Testis (tissue), 3 donors: ENCODE data around the gene POLR3A. TPM values are rescaled to one million over a fixed set of nuclear protein-coding genes. Genes with fewer than 3 reads are reported as not detected.

Source experiments
- DNase-seq: peaks from one replicate; pipeline ENCODE4 v3.0.0-alpha.2; 2019
- H3K27ac ChIP-seq, 2 donors: fragments of 200-600 bp; sonication (generic); one replicate each; pipeline ENCODE4 v1.5.1; 2019
- H3K27me3 ChIP-seq: fragments of 200-600 bp; sonication (generic); one replicate; pipeline ENCODE4 v1.5.1; 2019
- H3K36me3 ChIP-seq: fragments of 200-600 bp; sonication (generic); one replicate; pipeline ENCODE4 v1.5.1; 2017; ENCODE audit warnings: low read depth; ENCODE audit errors: missing control alignments
- H3K4me1 ChIP-seq: fragments of 200-600 bp; sonication (generic); one replicate; pipeline ENCODE4 v1.5.1; 2019
- H3K4me3 ChIP-seq, 2 donors: fragments of 200-600 bp; sonication (generic); one replicate each; pipeline ENCODE4 v1.5.1; 2017 to 2019
- H3K9me3 ChIP-seq: fragments of 200-600 bp; sonication (generic); one replicate; pipeline ENCODE4 v1.5.1; 2017
- CTCF ChIP-seq, 3 experiments: fragments of 450-650 bp in 2 of 3; fragments of 200-600 bp in 1 of 3; sonication (generic) in 1 of 3; IDR thresholded peaks; one replicate each; pipeline ENCODE4 v1.5.1; 2016 to 2019; ENCODE audit warnings: antibody characterized with exemption in 3 of 3, mild to moderate bottlenecking in 2 of 3, moderate library complexity in 1 of 3
- POLR2A ChIP-seq: fragments of 450-650 bp; IDR thresholded peaks from one replicate; pipeline ENCODE4 v1.6.1; 2017; ENCODE audit warnings: antibody characterized with exemption, mild to moderate bottlenecking, moderate library complexity
- whole genome bisulfite sequencing, 2 donors: methylation state at CpG; one replicate each; pipeline ENCODE4 v1.1.5; 2018; 5-methylcytosine and 5-hydroxymethylcytosine counted together
- intact Hi-C: fragments of 100-400 bp; cut with DNase I; formaldehyde crosslinking; loops from one replicate; pipeline ENCODE4 v1.15.1; 2023; ENCODE audit warnings: low total_unique reads
- polyA plus RNA-seq: library from polyadenylated mRNA; stranded (reverse); fragments of 350-450 nt; fragmentation: Illumina TruSeq; extraction: RNeasy Lipid Tissue Mini Kit (QIAGEN cat#74804); gene quantifications from one replicate; pipeline ENCODE4 v1.2.3, GENCODE V29; 2014; ENCODE audit warnings: low read depth, low replicate concordance; ENCODE audit not compliant: insufficient read depth
- total RNA-seq, 2 donors: library from RNA; depleted of rRNA; stranded (reverse); fragments of >200 nt; gene quantifications; one replicate each; pipeline ENCODE4 v1.2.3, GENCODE V29; 2016

The POLR3A gene
- total and polyA plus RNA-seq, 3 donors from 2014 or later: 16.1 to 23.0 (median 20.9) TPM

DNA sequence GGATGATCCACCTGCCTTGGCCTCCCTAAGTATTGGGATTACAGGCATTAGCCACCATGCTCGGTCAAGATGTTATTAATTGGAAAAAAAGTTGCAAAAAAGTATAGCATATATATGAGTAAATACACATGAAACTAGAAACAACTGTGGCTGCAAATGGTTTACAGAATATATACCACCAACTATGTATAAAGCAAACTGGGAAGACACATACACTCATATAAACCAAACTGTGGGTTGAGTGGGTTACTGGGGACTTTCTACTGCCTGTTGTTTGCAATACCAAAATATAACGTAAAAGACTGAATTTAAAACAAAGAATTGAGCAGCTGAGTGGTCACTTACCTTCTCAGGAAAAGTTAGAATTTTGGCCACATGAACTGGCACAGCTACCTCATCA lies 8.1 kb downstream of the POLR3A start:
- 75 to 92% methylated on average over 2 of the region's 2 CpGs for WGBS, 2 donors
- no peak for TF ChIP-seq POLR2A
- no peak for TF ChIP-seq CTCF (IDR thresholded peaks at IDR 0.05)
- H3K36me3 ChIP-seq: no peaks in the 10 kb centered on the region

DNA sequence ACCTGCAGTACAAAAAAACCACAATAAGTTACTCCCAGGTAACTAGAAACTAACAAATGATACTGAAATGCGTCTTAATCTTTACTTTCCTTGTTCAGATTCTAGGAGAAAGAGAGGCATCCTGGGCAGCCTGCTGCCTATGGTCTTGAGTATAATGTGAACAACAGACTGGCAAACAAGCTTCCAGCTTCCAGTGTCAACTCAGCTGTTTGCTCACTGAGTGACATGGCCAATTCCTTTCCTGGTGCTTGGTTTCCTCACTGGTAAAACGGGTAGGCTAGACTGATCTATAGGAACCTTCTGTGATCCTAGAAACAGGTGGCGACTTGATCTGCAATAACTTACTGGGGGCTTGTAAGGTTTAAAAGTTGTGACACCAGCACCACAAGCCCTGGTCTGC lies 10.1 kb downstream of the POLR3A start:
- Histone ChIP-seq H3K36me3 (no peaks in the 10 kb centered on the region), H3K4me1 (no peaks in the 10 kb centered on the region), H3K27me3 (no peaks in the 10 kb centered on the region), H3K4me3 (no peak overlapping the region), H3K27ac (no peak overlapping the region), H3K9me3 (no peaks in the 10 kb centered on the region)
- WGBS, 2 donors: 92 to 94% methylated on average over 3 of the region's 3 CpGs
- intact Hi-C loops: no loop called here
- no peak for TF ChIP-seq CTCF (IDR thresholded peaks at IDR 0.05)
- TF ChIP-seq POLR2A: no peak
- DNase-seq: no peak

More for the DNA sequence above, 8.1 kb downstream of the POLR3A start:
- no peak for DNase-seq
- H3K9me3 ChIP-seq: no peaks in the 10 kb centered on the region
- H3K4me1 ChIP-seq: no peaks in the 10 kb centered on the region
- intact Hi-C loops: loop anchor here (10.0 kb wide), 1 partner anchor 176 kb away; no protein-coding TSS in a partner anchor
- no peak overlapping the region for H3K27ac ChIP-seq
- no peak overlapping the region for H3K4me3 ChIP-seq
- no peaks in the 10 kb centered on the region for H3K27me3 ChIP-seq

DNA sequence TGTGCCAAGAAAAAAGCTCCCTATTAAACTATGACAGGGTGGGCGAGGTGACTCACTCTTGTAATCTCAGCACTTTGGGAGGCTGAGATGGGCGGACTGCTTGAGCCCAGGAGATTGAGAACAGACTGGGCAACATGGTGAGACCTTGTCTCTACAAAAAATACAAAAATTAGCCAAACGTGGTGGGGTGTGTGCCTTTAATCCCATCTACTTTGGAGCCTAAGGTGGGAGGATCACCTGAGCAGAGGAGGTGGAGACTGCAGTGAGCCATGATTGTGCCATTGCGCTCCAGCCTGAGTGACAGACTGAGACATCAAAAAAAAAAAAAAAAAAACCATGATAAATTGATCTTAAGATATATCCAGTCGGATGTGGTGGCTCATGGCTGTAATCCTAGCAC lies 11.5 kb downstream of the POLR3A start:
- no peak for TF ChIP-seq CTCF (IDR thresholded peaks at IDR 0.05)
- TF ChIP-seq POLR2A: no peak
- H3K36me3 ChIP-seq: no peaks in the 10 kb centered on the region
- H3K27ac ChIP-seq: no peak overlapping the region
- intact Hi-C loops: no loop called here
- DNase-seq: no peak
- no peaks in the 10 kb centered on the region for H3K4me1 ChIP-seq
- no peaks in the 10 kb centered on the region for H3K27me3 ChIP-seq
- no peaks in the 10 kb centered on the region for H3K9me3 ChIP-seq
- no peak overlapping the region for H3K4me3 ChIP-seq
- WGBS, 2 donors: 83 to 85% methylated on average over 5 of the region's 5 CpGs

GRCh38 chr10:78015546-78015945 lies 13.8 kb downstream of the POLR3A start:
- no peak overlapping the region for H3K4me3 ChIP-seq
- intact Hi-C loops: no loop called here
- TF ChIP-seq POLR2A: no peak
- no peak for TF ChIP-seq CTCF (IDR thresholded peaks at IDR 0.05)
- no peaks in the 10 kb centered on the region for H3K9me3 ChIP-seq
- WGBS, 2 donors: 55 to 58% methylated on average over 5 of the region's 5 CpGs
- no peak for DNase-seq
- no peaks in the 10 kb centered on the region for H3K36me3 ChIP-seq
- no peaks in the 10 kb centered on the region for H3K4me1 ChIP-seq
- H3K27me3 ChIP-seq: no peaks in the 10 kb centered on the region
- H3K27ac ChIP-seq: no peak overlapping the region

GRCh38 chr10:78013564-78013963 lies 15.8 kb downstream of the POLR3A start:
- H3K4me1 ChIP-seq: no peaks in the 10 kb centered on the region
- H3K27ac ChIP-seq: no peak overlapping the region
- H3K9me3 ChIP-seq: no peaks in the 10 kb centered on the region
- H3K36me3 ChIP-seq: no peaks in the 10 kb centered on the region
- no peak overlapping the region for H3K4me3 ChIP-seq
- H3K27me3 ChIP-seq: no peaks in the 10 kb centered on the region
- DNase-seq: no peak
- 54% methylated on average over 1 of the region's 1 CpG for WGBS, 2 donors
- TF ChIP-seq CTCF (IDR thresholded peaks at IDR 0.05) (no peak), POLR2A (no peak)
- intact Hi-C loops: no loop called here
